Hepatocyte (in vitro differentiated cells): ENCODE measurements around the gene CALHM6. TPM values are rescaled to one million over a fixed set of nuclear protein-coding genes. Genes with fewer than 3 reads are reported as not detected.

Experiments used
- DNase-seq: peaks from one replicate; pipeline ENCODE4 v3.0.0-alpha.2; 2016; ENCODE audit warnings: low spot score
- H2AFZ ChIP-seq: fragments of 200-600 bp; sonication (generic); 2 replicates; pipeline ENCODE4 v1.6.0; 2016; ENCODE audit warnings: antibody characterized with exemption, mild to moderate bottlenecking
- H3K27ac ChIP-seq: fragments of 200-600 bp; sonication (generic); 2 replicates; pipeline ENCODE4 v1.5.1; 2016; ENCODE audit warnings: mild to moderate bottlenecking
- H3K27me3 ChIP-seq: fragments of 200-600 bp; sonication (generic); 2 replicates; pipeline ENCODE4 v1.6.1; 2016
- H3K36me3 ChIP-seq: fragments of 200-600 bp; sonication (generic); replicated peaks from 2 replicates; pipeline ENCODE4 v1.5.1; 2016; ENCODE audit warnings: low read depth; ENCODE audit not compliant: insufficient read depth
- H3K4me1 ChIP-seq: fragments of 200-600 bp; sonication (generic); 2 replicates; pipeline ENCODE4 v1.5.1; 2016; ENCODE audit warnings: mild to moderate bottlenecking, moderate library complexity; ENCODE audit not compliant: insufficient read depth
- H3K4me2 ChIP-seq: fragments of 200-600 bp; sonication (generic); 2 replicates; pipeline ENCODE4 v1.6.0; 2016
- H3K4me3 ChIP-seq: fragments of 200-600 bp; sonication (generic); 2 replicates; pipeline ENCODE4 v1.5.1; 2016; ENCODE audit warnings: mild to moderate bottlenecking
- H3K79me2 ChIP-seq: fragments of 200-600 bp; sonication (generic); 2 replicates; pipeline ENCODE4 v1.6.0; 2017; ENCODE audit warnings: mild to moderate bottlenecking
- H3K9me2 ChIP-seq: fragments of 200-600 bp; sonication (generic); replicated peaks from 2 replicates; pipeline ENCODE4 v1.6.0; 2017; ENCODE audit warnings: mild to moderate bottlenecking; ENCODE audit not compliant: insufficient read depth
- H3K9me3 ChIP-seq: fragments of 200-600 bp; sonication (generic); 2 replicates; pipeline ENCODE4 v1.5.1; 2016; ENCODE audit warnings: low read depth, mild to moderate bottlenecking
- H4K20me1 ChIP-seq: fragments of 200-600 bp; sonication (generic); 2 replicates; pipeline ENCODE4 v1.6.0; 2016; ENCODE audit warnings: mild to moderate bottlenecking; ENCODE audit not compliant: insufficient read depth, poor library complexity, severe bottlenecking
- EZH2 ChIP-seq: fragments of 200-600 bp; sonication (generic); IDR thresholded peaks from 2 replicates; pipeline ENCODE4 v1.6.1; 2016; ENCODE audit warnings: antibody characterized with exemption, mild to moderate bottlenecking, borderline replicate concordance
- EZH2phosphoT487 ChIP-seq: fragments of 200-600 bp; sonication (generic); IDR thresholded peaks from one replicate; pipeline ENCODE4 v1.6.1; 2018; ENCODE audit warnings: antibody characterized with exemption, mild to moderate bottlenecking, low read depth, moderate library complexity; ENCODE audit not compliant: unreplicated experiment, severe bottlenecking
- WGBS: methylation state at CpG from one replicate; pipeline ENCODE4 v1.1.6; 2016; ENCODE audit warnings: low lambda C conversion rate; ENCODE audit errors: missing lambda C conversion rate; 5-methylcytosine and 5-hydroxymethylcytosine counted together
- polyA plus RNA-seq: library from polyadenylated mRNA; unstranded; fragments of >200 nt; fragmentation: Nextera tagmentation; extraction: Ambion mirVana; gene quantifications from 2 replicates; pipeline ENCODE4 v1.2.1, GENCODE V29; 2016
- total RNA-seq: library from RNA; depleted of rRNA; stranded (reverse); fragments of >200 nt; gene quantifications from 2 replicates; pipeline ENCODE4 v1.2.3, GENCODE V29; 2014
- TF ChIP-seq, protein P1 (sequence below): fragments of 200-600 bp; sonication (generic); IDR thresholded peaks from 2 replicates; pipeline ENCODE4 v1.5.1; 2016; ENCODE audit warnings: antibody characterized with exemption, mild to moderate bottlenecking; ENCODE audit not compliant: poor library complexity

Gene CALHM6
- total and polyA plus RNA-seq, 2 experiments from 2014 or later: 0.50 to 0.83 TPM

GRCh38 chr6:116434056-116434725 is 27.0 kb upstream of the CALHM6 start:
- TF ChIP-seq, protein P1, sequence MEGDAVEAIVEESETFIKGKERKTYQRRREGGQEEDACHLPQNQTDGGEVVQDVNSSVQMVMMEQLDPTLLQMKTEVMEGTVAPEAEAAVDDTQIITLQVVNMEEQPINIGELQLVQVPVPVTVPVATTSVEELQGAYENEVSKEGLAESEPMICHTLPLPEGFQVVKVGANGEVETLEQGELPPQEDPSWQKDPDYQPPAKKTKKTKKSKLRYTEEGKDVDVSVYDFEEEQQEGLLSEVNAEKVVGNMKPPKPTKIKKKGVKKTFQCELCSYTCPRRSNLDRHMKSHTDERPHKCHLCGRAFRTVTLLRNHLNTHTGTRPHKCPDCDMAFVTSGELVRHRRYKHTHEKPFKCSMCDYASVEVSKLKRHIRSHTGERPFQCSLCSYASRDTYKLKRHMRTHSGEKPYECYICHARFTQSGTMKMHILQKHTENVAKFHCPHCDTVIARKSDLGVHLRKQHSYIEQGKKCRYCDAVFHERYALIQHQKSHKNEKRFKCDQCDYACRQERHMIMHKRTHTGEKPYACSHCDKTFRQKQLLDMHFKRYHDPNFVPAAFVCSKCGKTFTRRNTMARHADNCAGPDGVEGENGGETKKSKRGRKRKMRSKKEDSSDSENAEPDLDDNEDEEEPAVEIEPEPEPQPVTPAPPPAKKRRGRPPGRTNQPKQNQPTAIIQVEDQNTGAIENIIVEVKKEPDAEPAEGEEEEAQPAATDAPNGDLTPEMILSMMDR: no peak
- TF ChIP-seq EZH2phosphoT487 (no peak), EZH2 (no peak)
- H3K4me1 ChIP-seq: no peaks in the 10 kb centered on the region
- DNase-seq: no peak
- no peaks in the 10 kb centered on the region for H3K9me3 ChIP-seq
- H3K4me3 ChIP-seq: no peak overlapping the region
- H2AFZ ChIP-seq: no peak overlapping the region
- H4K20me1 ChIP-seq: no peaks in the 10 kb centered on the region
- no peak overlapping the region for H3K27ac ChIP-seq
- H3K9me2 ChIP-seq: no peaks in the 10 kb centered on the region
- no peaks in the 10 kb centered on the region for H3K27me3 ChIP-seq
- WGBS: 97% methylated on average over 1 of the region's 1 CpG
- no peak overlapping the region for H3K4me2 ChIP-seq
- no peaks in the 10 kb centered on the region for H3K36me3 ChIP-seq
- no peaks in the 10 kb centered on the region for H3K79me2 ChIP-seq

DNA sequence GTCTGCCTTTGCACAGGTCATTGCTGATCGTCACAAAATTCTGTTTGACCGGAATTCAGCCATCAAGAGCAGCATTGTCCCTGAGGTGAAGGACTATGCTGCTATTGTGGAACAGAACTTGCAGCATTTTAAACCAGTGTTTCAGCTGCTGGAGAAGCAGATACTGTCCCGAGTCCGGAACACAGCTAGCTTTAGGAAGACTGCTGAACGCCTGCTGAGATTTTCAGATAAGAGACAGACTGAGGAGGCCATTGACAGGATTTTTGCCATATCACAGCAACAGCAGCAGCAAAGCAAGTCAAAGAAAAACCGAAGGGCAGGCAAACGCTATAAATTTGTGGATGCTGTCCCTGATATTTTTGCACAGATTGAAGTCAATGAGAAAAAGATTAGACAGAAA is 24.6 kb upstream of the CALHM6 start:
- Histone ChIP-seq H4K20me1 (no peaks in the 10 kb centered on the region), H3K27me3 (no peaks in the 10 kb centered on the region), H3K4me2 (no peak overlapping the region), H3K27ac (no peak overlapping the region), H3K36me3 (no peaks in the 10 kb centered on the region), H3K9me3 (no peaks in the 10 kb centered on the region), H3K9me2 (no peaks in the 10 kb centered on the region), H3K4me3 (no peak overlapping the region), H2AFZ (no peak overlapping the region), H3K79me2 (no peaks in the 10 kb centered on the region), H3K4me1 (no peaks in the 10 kb centered on the region)
- TF ChIP-seq, protein P1: no peak
- TF ChIP-seq EZH2phosphoT487 (no peak), EZH2 (no peak)
- WGBS: 71% methylated on average over 7 of the region's 7 CpGs
- DNase-seq: no peak

GRCh38 chr6:116437656-116438055 is 23.5 kb upstream of the CALHM6 start:
- H3K4me1 ChIP-seq: no peaks in the 10 kb centered on the region
- H3K4me3 ChIP-seq: no peak overlapping the region
- no peaks in the 10 kb centered on the region for H3K79me2 ChIP-seq
- no peaks in the 10 kb centered on the region for H3K36me3 ChIP-seq
- no peaks in the 10 kb centered on the region for H4K20me1 ChIP-seq
- no peak for TF ChIP-seq EZH2
- TF ChIP-seq, protein P1: no peak
- no peak overlapping the region for H3K27ac ChIP-seq
- H3K9me2 ChIP-seq: no peaks in the 10 kb centered on the region
- H3K9me3 ChIP-seq: no peaks in the 10 kb centered on the region
- no peak overlapping the region for H2AFZ ChIP-seq
- DNase-seq: no peak
- H3K27me3 ChIP-seq: no peaks in the 10 kb centered on the region
- no peak overlapping the region for H3K4me2 ChIP-seq
